Endometrial microvascular endothelial cells (primary cell): Measurements from ENCODE around the gene ST3GAL4. TPM values are rescaled to one million over a fixed set of nuclear protein-coding genes. Genes with fewer than 3 reads are reported as not detected.
"Not testable (repeated sequence)": the region's sequence is repeated elsewhere in the genome, so short reads cannot be mapped to it uniquely, and the experiment has no call there.

Experiments used
- in situ Hi-C: cut with HindIII; loops from 2 replicates; pipeline ENCODE4 v1.10.0; 2017; ENCODE audit warnings: low sequenced_read_pairs, low pct_unique_long_range_greater_than_20kb; ENCODE audit errors: inconsistent ontology term
- total RNA-seq: library from RNA; depleted of rRNA; stranded (reverse); fragments of >200 nt; gene quantifications from one replicate; pipeline ENCODE4 v1.2.3, GENCODE V29; 2015; ENCODE audit errors: inconsistent ontology term

ST3GAL4 gene
- total RNA-seq, 1 donor from 2014 or later, result 33.8 TPM

GRCh38 chr11:126378763-126379162 is 23.3 kb downstream of the ST3GAL4 start:
- in situ Hi-C loops, result no loop called here

GRCh38 chr11:126380909-126381308 is 25.4 kb downstream of the ST3GAL4 start:
- in situ Hi-C loops, result no loop called here

GRCh38 chr11:126381960-126382359 is 26.5 kb downstream of the ST3GAL4 start:
- in situ Hi-C loops, result not testable (repeated sequence)

GRCh38 chr11:126382641-126383040 is 27.2 kb downstream of the ST3GAL4 start:
- in situ Hi-C loops, result not testable (repeated sequence)

GRCh38 chr11:126383339-126384335 is 28.2 kb downstream of the ST3GAL4 start:
- in situ Hi-C loops, result no loop called here

- in situ Hi-C loops, result no loop called here
Observed at GRCh38 chr11:126384449-126385070, 29.1 kb downstream of the ST3GAL4 start.

- in situ Hi-C loops, result no loop called here
Observed at GRCh38 chr11:126385991-126386728, 30.7 kb downstream of the ST3GAL4 start.

GRCh38 chr11:126386729-126387071 is 31.2 kb downstream of the ST3GAL4 start:
- in situ Hi-C loops, result not testable (repeated sequence)

- in situ Hi-C loops, result no loop called here
Observed at GRCh38 chr11:126387857-126388256, 32.4 kb downstream of the ST3GAL4 start.

GRCh38 chr11:126390272-126390867 is 34.9 kb downstream of the ST3GAL4 start:
- in situ Hi-C loops, result no loop called here

- in situ Hi-C loops, result no loop called here
Observed at GRCh38 chr11:126391286-126391954, 35.9 kb downstream of the ST3GAL4 start.

- in situ Hi-C loops, result no loop called here
Observed at GRCh38 chr11:126391970-126392632, 36.6 kb downstream of the ST3GAL4 start.

- in situ Hi-C loops, result no loop called here
Observed at GRCh38 chr11:126392633-126393013, 37.1 kb downstream of the ST3GAL4 start.

- in situ Hi-C loops, result no loop called here
Observed at GRCh38 chr11:126393143-126393542, 37.7 kb downstream of the ST3GAL4 start.

GRCh38 chr11:126394036-126394435 is 38.5 kb downstream of the ST3GAL4 start:
- in situ Hi-C loops, result no loop called here

GRCh38 chr11:126394634-126395072 is 39.2 kb downstream of the ST3GAL4 start:
- in situ Hi-C loops, result not testable (repeated sequence)

GRCh38 chr11:126395784-126396183 is 40.3 kb downstream of the ST3GAL4 start:
- in situ Hi-C loops, result not testable (repeated sequence)

- in situ Hi-C loops, result not testable (repeated sequence)
Observed at GRCh38 chr11:126396266-126396665, 40.8 kb downstream of the ST3GAL4 start.
